Measurements from ENCODE around the gene MRPL24.

Gene MRPL24

DNA sequence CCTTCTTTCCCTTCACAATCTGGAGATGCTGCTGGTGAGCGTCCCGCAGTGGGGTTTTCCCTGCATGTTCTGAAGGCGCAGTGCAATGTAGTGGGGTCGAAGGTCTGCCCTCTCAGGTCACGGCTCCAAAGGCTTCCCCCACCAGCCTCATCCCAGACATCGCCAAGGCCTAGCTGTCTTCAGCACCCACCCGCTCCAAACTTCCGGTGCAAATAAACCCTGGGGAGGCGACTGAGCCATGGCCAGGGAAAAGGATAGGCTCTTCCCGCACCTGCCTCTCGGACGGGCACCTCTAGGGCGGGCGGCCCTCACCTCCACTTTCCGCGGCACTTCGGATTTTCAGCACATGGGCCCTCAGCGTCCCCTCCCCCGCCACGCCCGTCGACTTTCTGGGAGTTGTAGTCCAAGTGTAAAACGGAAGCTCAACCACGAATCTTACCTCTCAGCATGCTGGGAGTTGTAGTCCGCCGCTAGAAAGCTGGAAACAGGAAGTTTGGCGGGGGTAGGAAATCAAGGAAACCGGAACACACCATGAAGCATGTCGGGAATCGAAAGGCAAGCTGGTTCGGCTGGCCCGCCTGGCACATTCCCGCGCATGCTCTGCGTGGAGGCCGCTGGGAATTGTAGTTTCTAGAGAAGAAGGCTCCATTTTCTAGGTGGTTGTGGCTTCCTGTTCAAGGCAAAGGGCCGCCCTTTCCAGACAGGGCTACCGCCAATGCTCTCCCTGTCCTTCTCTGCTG, at the start of gene MRPL24 (continued):
- TF ChIP-seq ZNF138 (tag by site-specific recombination; IDR thresholded peaks at IDR 0.05; ENCODE audit: borderline replicate concordance) (no peak), ZNF549 (tag by site-specific recombination; IDR thresholded peaks at IDR 0.05) (no peak), ZNF184 (tag by site-specific recombination; IDR thresholded peaks at IDR 0.05) (no peak), KLF8 (tag by site-specific recombination; IDR thresholded peaks at IDR 0.05) (peak; percentile 99), ZEB2 (tag by site-specific recombination; IDR thresholded peaks at IDR 0.05) (peak; percentile 75; the same call in 1 of the 2 replicates), GLI2 (tag by site-specific recombination; IDR thresholded peaks at IDR 0.05; ENCODE audit: borderline replicate concordance, low read depth) (no peak), ZNF791 (tag by site-specific recombination; IDR thresholded peaks at IDR 0.05) (no peak), ZNF701 (tag by site-specific recombination; IDR thresholded peaks at IDR 0.05) (no peak), ZNF776 (tag by site-specific recombination; IDR thresholded peaks at IDR 0.05; ENCODE audit: borderline replicate concordance) (no peak), ZNF311 (tag by site-specific recombination; IDR thresholded peaks at IDR 0.05; ENCODE audit: borderline replicate concordance) (no peak), ZNF175 (tag by site-specific recombination; IDR thresholded peaks at IDR 0.05) (no peak), REPIN1 (tag by site-specific recombination; IDR thresholded peaks at IDR 0.05; ENCODE audit: low read depth) (no peak), ZNF792 (tag by site-specific recombination; IDR thresholded peaks at IDR 0.05) (no peak)
- TF ChIP-seq, protein P1, sequence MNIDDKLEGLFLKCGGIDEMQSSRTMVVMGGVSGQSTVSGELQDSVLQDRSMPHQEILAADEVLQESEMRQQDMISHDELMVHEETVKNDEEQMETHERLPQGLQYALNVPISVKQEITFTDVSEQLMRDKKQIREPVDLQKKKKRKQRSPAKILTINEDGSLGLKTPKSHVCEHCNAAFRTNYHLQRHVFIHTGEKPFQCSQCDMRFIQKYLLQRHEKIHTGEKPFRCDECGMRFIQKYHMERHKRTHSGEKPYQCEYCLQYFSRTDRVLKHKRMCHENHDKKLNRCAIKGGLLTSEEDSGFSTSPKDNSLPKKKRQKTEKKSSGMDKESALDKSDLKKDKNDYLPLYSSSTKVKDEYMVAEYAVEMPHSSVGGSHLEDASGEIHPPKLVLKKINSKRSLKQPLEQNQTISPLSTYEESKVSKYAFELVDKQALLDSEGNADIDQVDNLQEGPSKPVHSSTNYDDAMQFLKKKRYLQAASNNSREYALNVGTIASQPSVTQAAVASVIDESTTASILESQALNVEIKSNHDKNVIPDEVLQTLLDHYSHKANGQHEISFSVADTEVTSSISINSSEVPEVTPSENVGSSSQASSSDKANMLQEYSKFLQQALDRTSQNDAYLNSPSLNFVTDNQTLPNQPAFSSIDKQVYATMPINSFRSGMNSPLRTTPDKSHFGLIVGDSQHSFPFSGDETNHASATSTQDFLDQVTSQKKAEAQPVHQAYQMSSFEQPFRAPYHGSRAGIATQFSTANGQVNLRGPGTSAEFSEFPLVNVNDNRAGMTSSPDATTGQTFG (tag by site-specific recombination; IDR thresholded peaks at IDR 0.05; ENCODE audit: borderline replicate concordance) = no peak
- TF ChIP-seq, protein P2, sequence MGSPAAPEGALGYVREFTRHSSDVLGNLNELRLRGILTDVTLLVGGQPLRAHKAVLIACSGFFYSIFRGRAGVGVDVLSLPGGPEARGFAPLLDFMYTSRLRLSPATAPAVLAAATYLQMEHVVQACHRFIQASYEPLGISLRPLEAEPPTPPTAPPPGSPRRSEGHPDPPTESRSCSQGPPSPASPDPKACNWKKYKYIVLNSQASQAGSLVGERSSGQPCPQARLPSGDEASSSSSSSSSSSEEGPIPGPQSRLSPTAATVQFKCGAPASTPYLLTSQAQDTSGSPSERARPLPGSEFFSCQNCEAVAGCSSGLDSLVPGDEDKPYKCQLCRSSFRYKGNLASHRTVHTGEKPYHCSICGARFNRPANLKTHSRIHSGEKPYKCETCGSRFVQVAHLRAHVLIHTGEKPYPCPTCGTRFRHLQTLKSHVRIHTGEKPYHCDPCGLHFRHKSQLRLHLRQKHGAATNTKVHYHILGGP (tag by site-specific recombination; IDR thresholded peaks at IDR 0.05) = no peak
- TF ChIP-seq, protein P3, sequence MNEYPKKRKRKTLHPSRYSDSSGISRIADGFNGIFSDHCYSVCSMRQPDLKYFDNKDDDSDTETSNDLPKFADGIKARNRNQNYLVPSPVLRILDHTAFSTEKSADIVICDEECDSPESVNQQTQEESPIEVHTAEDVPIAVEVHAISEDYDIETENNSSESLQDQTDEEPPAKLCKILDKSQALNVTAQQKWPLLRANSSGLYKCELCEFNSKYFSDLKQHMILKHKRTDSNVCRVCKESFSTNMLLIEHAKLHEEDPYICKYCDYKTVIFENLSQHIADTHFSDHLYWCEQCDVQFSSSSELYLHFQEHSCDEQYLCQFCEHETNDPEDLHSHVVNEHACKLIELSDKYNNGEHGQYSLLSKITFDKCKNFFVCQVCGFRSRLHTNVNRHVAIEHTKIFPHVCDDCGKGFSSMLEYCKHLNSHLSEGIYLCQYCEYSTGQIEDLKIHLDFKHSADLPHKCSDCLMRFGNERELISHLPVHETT (tag by site-specific recombination; IDR thresholded peaks at IDR 0.05) = peak; percentile 55; the same call in 1 of the 2 replicates
- TF ChIP-seq, protein P4, sequence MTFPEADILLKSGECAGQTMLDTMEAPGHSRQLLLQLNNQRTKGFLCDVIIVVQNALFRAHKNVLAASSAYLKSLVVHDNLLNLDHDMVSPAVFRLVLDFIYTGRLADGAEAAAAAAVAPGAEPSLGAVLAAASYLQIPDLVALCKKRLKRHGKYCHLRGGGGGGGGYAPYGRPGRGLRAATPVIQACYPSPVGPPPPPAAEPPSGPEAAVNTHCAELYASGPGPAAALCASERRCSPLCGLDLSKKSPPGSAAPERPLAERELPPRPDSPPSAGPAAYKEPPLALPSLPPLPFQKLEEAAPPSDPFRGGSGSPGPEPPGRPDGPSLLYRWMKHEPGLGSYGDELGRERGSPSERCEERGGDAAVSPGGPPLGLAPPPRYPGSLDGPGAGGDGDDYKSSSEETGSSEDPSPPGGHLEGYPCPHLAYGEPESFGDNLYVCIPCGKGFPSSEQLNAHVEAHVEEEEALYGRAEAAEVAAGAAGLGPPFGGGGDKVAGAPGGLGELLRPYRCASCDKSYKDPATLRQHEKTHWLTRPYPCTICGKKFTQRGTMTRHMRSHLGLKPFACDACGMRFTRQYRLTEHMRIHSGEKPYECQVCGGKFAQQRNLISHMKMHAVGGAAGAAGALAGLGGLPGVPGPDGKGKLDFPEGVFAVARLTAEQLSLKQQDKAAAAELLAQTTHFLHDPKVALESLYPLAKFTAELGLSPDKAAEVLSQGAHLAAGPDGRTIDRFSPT (tag by site-specific recombination; IDR thresholded peaks at IDR 0.05) = peak; percentile 52; the same call in 1 of the 2 replicates
- TF ChIP-seq, protein P5, sequence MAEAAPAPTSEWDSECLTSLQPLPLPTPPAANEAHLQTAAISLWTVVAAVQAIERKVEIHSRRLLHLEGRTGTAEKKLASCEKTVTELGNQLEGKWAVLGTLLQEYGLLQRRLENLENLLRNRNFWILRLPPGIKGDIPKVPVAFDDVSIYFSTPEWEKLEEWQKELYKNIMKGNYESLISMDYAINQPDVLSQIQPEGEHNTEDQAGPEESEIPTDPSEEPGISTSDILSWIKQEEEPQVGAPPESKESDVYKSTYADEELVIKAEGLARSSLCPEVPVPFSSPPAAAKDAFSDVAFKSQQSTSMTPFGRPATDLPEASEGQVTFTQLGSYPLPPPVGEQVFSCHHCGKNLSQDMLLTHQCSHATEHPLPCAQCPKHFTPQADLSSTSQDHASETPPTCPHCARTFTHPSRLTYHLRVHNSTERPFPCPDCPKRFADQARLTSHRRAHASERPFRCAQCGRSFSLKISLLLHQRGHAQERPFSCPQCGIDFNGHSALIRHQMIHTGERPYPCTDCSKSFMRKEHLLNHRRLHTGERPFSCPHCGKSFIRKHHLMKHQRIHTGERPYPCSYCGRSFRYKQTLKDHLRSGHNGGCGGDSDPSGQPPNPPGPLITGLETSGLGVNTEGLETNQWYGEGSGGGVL (tag by site-specific recombination; IDR thresholded peaks at IDR 0.05) = peak; percentile 72
- TF ChIP-seq, protein P6, sequence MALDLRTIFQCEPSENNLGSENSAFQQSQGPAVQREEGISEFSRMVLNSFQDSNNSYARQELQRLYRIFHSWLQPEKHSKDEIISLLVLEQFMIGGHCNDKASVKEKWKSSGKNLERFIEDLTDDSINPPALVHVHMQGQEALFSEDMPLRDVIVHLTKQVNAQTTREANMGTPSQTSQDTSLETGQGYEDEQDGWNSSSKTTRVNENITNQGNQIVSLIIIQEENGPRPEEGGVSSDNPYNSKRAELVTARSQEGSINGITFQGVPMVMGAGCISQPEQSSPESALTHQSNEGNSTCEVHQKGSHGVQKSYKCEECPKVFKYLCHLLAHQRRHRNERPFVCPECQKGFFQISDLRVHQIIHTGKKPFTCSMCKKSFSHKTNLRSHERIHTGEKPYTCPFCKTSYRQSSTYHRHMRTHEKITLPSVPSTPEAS (tag by site-specific recombination; IDR thresholded peaks at IDR 0.05) = no peak
- TF ChIP-seq, protein P7, sequence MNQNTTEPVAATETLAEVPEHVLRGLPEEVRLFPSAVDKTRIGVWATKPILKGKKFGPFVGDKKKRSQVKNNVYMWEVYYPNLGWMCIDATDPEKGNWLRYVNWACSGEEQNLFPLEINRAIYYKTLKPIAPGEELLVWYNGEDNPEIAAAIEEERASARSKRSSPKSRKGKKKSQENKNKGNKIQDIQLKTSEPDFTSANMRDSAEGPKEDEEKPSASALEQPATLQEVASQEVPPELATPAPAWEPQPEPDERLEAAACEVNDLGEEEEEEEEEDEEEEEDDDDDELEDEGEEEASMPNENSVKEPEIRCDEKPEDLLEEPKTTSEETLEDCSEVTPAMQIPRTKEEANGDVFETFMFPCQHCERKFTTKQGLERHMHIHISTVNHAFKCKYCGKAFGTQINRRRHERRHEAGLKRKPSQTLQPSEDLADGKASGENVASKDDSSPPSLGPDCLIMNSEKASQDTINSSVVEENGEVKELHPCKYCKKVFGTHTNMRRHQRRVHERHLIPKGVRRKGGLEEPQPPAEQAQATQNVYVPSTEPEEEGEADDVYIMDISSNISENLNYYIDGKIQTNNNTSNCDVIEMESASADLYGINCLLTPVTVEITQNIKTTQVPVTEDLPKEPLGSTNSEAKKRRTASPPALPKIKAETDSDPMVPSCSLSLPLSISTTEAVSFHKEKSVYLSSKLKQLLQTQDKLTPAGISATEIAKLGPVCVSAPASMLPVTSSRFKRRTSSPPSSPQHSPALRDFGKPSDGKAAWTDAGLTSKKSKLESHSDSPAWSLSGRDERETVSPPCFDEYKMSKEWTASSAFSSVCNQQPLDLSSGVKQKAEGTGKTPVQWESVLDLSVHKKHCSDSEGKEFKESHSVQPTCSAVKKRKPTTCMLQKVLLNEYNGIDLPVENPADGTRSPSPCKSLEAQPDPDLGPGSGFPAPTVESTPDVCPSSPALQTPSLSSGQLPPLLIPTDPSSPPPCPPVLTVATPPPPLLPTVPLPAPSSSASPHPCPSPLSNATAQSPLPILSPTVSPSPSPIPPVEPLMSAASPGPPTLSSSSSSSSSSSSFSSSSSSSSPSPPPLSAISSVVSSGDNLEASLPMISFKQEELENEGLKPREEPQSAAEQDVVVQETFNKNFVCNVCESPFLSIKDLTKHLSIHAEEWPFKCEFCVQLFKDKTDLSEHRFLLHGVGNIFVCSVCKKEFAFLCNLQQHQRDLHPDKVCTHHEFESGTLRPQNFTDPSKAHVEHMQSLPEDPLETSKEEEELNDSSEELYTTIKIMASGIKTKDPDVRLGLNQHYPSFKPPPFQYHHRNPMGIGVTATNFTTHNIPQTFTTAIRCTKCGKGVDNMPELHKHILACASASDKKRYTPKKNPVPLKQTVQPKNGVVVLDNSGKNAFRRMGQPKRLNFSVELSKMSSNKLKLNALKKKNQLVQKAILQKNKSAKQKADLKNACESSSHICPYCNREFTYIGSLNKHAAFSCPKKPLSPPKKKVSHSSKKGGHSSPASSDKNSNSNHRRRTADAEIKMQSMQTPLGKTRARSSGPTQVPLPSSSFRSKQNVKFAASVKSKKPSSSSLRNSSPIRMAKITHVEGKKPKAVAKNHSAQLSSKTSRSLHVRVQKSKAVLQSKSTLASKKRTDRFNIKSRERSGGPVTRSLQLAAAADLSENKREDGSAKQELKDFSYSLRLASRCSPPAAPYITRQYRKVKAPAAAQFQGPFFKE (tag by site-specific recombination; IDR thresholded peaks at IDR 0.05; ENCODE audit: borderline replicate concordance) = no peak

Measured in HEK293 (cell line).